Measurements from ENCODE around the gene PIEZO1. TPM values are rescaled to one million over a fixed set of nuclear protein-coding genes. Genes with fewer than 3 reads are reported as not detected.
"Not testable (repeated sequence)": the region's sequence is repeated elsewhere in the genome, so short reads cannot be mapped to it uniquely, and the experiment has no call there.

Gene PIEZO1
- 194 TPM for polyA plus RNA-seq (2012; ENCODE audit: insufficient read depth, insufficient read length)

- DNase-seq (ENCODE audit: low read depth, low spot score): peak; percentile 48
- H3K4me3 ChIP-seq (ENCODE audit: low read length): peak within 1 kb of the TSS; percentile 77
Observed at GRCh38 chr16:88785106-88785924, at the start of gene PIEZO1. TSS of gene PIEZO1 (minus strand) at chr16:88785220. CDS start at chr16:88784964, 256 bp downstream.

GRCh38 chr16:88834670-88835069 lies 49.6 kb upstream of the PIEZO1 start:
- DNase-seq (ENCODE audit: low read depth, low spot score): no peak
- no peak overlapping the region for H3K4me3 ChIP-seq (ENCODE audit: low read length)

- no peak for DNase-seq (ENCODE audit: low read depth, low spot score)
- no peak overlapping the region for H3K4me3 ChIP-seq (ENCODE audit: low read length)
Observed at GRCh38 chr16:88833086-88833485, 48.1 kb upstream of the PIEZO1 start.

DNA sequence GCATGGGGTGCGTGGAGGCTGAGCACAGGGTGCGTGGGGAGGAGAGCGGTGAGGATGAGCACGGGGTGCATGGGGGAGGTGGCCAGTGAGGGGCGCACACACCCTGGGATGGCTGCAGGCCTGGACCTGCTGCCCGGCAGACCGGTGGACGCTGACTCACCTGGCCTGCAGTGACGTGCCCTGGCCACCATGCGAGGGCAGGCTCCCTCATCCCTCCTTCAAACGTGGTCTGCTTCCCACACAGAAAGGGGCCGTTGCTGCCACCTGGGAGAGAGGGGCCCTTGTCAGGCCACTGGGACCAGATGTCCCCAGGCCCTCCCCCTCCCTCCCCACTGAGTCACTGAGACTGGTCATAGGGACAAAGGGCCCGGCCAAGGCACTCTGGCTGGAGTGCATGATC lies 46.8 kb upstream of the PIEZO1 start:
- DNase-seq (ENCODE audit: low read depth, low spot score): no peak
- H3K4me3 ChIP-seq (ENCODE audit: low read length): no peak overlapping the region

- H3K4me3 ChIP-seq (ENCODE audit: low read length): no peak overlapping the region
- DNase-seq (ENCODE audit: low read depth, low spot score): no peak
Observed at GRCh38 chr16:88830783-88831182, 45.8 kb upstream of the PIEZO1 start.

GRCh38 chr16:88830258-88830657 lies 45.2 kb upstream of the PIEZO1 start:
- DNase-seq (ENCODE audit: low read depth, low spot score): no peak
- no peak overlapping the region for H3K4me3 ChIP-seq (ENCODE audit: low read length)

- no peak overlapping the region for H3K4me3 ChIP-seq (ENCODE audit: low read length)
Observed at GRCh38 chr16:88828711-88829110, 43.7 kb upstream of the PIEZO1 start.

DNA sequence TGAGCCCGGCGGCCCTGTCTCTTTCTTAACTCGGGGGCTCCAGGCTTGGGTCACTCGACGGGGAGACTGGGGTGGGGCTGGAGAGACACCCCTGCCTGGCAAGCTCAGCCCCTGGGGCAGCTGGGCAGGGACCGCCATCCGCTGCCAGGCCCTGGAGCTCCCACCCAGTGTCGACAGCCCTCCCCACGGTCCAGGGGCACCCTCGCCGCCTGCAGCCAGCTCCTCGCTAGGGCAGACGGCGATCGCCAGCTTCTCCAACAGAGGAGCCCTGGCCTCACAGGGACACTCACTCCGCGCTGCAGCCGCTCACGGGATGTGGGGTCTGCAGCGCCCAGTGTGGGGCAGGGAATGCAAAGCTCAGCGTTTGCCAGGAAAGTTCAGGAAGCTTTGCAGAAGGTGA lies 42.7 kb upstream of the PIEZO1 start:
- DNase-seq (ENCODE audit: low read depth, low spot score): no peak
- H3K4me3 ChIP-seq (ENCODE audit: low read length): no peak overlapping the region

More at GRCh38 chr16:88828711-88829110, 43.7 kb upstream of the PIEZO1 start:
- DNase-seq (ENCODE audit: low read depth, low spot score): no peak

- no peak for DNase-seq (ENCODE audit: low read depth, low spot score)
- H3K4me3 ChIP-seq (ENCODE audit: low read length): no peak overlapping the region
Observed at GRCh38 chr16:88826070-88826840, 41.2 kb upstream of the PIEZO1 start.

- H3K4me3 ChIP-seq (ENCODE audit: low read length): no peak overlapping the region
- no peak for DNase-seq (ENCODE audit: low read depth, low spot score)
Observed at GRCh38 chr16:88825146-88825545, 40.1 kb upstream of the PIEZO1 start.

DNA sequence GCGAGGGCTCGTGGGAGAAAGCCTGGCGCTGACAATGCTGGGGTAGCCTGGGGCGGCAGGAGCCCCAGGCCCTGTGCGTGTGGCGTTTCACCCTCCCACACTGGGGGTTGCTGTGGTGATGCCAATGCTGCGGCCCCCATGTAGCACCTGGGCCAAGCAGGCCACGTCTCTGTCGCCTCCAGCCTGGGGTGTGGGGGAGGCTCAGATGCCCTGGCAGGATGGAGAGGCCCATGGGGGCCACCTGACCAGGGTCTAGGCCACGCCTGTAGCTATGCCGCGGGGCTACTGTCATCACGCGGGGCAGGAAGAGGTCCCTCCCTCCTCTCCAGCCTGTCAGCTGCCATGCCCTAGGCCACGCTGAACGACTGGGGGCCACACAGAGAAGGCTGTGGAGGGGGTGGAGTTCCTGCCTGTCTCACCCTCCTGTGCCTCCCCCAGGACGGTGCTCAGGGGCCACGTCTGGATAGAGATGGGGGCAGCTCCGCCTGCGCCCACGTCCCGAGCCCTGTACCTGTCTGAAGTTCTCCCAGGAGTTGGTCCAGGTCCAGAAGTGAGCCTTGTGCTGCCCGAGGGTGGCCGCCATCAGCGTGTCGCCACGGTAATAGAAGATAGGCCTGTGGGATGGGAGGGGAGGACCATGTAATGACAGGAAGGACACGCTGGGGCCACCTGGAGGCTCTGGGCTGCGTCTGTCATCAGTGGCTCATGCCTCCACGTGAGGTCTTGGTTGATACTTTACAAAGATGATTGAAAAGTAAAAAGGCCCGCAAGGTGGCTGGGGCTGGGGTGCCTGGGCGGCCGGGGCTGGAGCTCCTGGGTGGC lies 39.4 kb upstream of the PIEZO1 start:
- H3K4me3 ChIP-seq (ENCODE audit: low read length): no peak overlapping the region
- no peak for DNase-seq (ENCODE audit: low read depth, low spot score)

GRCh38 chr16:88823646-88824045 lies 38.6 kb upstream of the PIEZO1 start:
- DNase-seq (ENCODE audit: low read depth, low spot score); H3K4me3 ChIP-seq (ENCODE audit: low read length): not testable (repeated sequence)

GRCh38 chr16:88822281-88823040 lies 37.4 kb upstream of the PIEZO1 start:
- DNase-seq (ENCODE audit: low read depth, low spot score): no peak
- H3K4me3 ChIP-seq (ENCODE audit: low read length): no peak overlapping the region

GRCh38 chr16:88821168-88821850 lies 36.3 kb upstream of the PIEZO1 start:
- no peak for DNase-seq (ENCODE audit: low read depth, low spot score)
- no peak overlapping the region for H3K4me3 ChIP-seq (ENCODE audit: low read length)

DNA sequence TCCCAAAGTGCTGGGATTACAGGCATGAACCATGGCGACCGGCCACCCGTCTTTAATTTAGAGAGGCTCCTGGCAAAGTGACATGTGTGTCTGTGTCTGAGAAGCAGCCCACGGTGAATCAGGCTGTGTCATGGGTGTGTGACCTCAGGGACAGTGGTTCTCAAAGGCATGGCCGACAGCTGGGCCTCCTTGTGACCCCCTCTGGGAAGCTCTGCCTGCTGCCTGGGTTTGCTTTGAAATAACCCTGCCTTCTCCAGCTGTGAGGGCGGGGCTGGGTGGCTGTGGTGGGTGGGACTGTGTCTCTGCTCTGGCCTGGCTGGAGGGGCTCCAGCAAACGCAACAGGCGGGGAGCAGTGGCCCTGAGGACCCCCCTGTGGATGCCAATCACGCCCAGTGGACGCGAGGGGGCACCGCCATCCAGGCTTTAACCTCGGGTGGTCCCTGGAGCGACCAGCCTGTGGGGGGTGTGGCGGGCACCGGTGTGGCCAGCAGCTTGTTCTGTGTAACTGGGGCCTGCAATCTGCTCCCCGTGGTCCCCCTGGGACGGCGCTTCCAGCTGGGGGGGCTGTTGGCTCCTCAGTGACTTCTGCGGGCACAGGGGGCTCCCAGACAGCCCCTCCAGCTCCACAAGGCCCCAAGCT lies 35.5 kb upstream of the PIEZO1 start:
- H3K4me3 ChIP-seq (ENCODE audit: low read length): no peak overlapping the region
- no peak for DNase-seq (ENCODE audit: low read depth, low spot score)

- no peak for DNase-seq (ENCODE audit: low read depth, low spot score)
- no peak overlapping the region for H3K4me3 ChIP-seq (ENCODE audit: low read length)
Observed at GRCh38 chr16:88819126-88819525, 34.1 kb upstream of the PIEZO1 start.

DNA sequence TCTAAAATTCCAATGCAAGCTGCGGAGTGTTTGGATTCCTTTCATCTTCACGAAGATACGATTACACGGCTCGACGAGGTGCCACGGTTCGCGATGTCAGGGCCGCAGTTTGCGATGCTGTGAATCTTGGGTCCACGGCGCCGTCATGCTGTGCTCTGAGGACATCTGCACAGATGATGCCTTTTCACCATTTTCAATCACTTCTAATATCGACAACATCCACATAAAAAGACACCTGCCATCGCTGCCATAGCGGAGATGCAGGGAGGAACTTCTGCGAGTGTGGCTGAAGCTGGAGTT lies 33.5 kb upstream of the PIEZO1 start:
- no peak overlapping the region for H3K4me3 ChIP-seq (ENCODE audit: low read length)
- no peak for DNase-seq (ENCODE audit: low read depth, low spot score)
